HG02943 (cell line): ENCODE results near the gene DNAJB1.
"Not testable (repeated sequence)": the region's sequence is repeated elsewhere in the genome, so short reads cannot be mapped to it uniquely, and the experiment has no call there.

Experiments
- ATAC-seq: cut with Tn5 transposase; IDR thresholded peaks from one replicate; pipeline ENCODE4 v1.9.1; 2021; ENCODE audit warnings: mild to moderate bottlenecking, low read depth, moderate library complexity; ENCODE audit not compliant: unreplicated experiment

Gene DNAJB1

GRCh38 chr19:14525729-14526128, 7.5 kb upstream of the DNAJB1 start:
- ATAC-seq: no peak

- ATAC-seq: no peak
Observed at GRCh38 chr19:14520543-14520942, 2.3 kb upstream of the DNAJB1 start.

DNA sequence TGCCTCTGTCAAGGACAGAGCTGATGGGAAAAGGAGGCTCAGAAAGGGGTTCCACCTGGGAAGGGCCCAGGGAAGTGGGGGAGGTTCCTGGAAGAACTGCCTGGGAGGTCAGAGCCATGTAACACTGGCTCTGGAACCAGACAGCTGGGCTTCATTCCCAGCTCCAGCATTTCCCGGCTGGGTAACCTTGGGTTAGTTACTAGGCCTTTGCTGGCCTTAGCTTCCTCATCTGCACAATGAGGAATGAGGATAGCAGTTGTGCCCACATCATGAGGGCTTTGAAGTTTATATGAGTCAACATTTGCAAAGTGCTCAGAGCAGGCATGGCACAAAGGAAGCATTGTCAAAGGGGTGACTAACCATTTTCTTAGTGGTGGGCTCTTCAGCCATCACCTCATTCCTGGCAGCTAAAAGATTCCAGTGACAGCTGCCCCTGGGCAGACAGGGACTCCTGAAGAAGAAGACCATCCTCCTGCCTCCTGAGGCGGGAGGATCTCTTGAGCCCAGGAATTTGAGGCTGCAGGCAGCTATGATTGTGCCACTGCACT, 1.7 kb upstream of the DNAJB1 start:
- ATAC-seq: no peak

DNA sequence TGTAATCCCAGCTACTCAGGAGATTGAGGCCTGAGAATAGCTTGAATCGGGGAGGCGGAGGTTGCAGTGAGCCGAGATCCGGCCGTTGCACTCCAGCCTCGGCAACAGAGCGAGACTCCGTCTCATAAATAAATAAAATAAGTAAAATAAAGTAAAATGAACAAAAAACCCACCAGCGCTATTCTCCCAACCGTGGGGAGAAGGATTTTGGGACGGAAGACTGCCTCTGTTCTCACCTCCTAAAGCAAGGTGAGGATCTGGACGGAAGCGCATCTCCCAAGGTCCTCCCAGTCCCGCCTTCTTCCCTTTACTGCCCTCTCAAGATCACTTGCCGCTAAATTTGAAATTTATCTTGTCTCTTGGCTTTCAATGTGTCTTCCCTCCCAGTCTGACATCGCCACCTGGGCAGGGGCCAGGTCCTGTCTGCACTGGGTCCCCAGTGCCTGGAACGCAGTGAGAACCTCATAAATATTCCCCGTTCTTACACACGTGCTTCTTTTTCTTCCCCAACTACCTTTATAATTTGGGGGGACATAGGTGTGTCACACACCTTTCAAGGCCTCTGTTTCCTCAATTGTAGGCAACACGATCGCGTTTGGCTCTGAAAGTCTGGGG, 1.2 kb upstream of the DNAJB1 start:
- ATAC-seq: no peak

DNA sequence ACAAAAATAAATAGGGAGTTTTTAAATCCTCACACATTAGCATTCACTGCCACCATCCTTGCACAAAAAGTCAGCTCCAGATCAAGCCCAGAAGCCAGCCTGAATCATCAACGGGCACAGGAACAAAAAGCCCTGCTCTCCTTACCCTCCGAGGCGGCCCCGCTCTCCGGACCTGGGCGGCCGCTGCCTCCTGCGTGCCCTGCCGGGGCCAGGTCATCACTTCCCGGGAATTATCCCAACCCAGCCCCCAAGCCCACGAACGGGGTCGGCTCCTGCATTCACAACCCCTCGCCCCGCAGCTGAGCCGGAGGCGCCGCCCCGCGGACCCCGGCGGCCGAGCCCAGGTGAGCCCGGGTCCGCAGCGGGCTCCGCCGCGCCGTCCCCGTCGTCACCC, 754 bp downstream of the DNAJB1 start:
- ATAC-seq: no peak

GRCh38 chr19:14516746-14517438, 1.3 kb downstream of the DNAJB1 start:
- ATAC-seq: no peak

DNA sequence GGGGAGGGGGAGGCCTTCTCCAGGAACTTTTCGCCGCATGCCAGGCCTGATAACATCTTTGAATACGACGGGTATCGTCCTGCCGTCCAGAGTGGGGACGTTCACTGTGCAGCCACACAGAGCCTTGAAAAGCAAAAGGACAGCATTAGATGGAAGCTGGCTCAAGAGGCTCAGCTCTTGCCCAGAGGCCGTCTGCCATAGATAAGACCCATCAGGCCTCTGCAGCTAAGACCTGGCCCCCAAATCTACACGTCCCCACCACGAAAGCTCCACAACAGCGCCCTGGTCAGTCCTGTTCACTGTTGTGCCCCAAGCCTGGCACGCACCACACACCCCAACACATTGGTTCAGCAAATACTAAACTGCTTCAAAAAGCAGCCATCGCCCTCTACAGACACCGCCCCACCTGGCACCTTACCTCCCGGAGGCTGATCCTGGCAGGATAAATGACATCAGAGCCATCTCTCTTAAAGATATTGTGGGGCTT, 2.1 kb downstream of the DNAJB1 start:
- no peak for ATAC-seq

DNA sequence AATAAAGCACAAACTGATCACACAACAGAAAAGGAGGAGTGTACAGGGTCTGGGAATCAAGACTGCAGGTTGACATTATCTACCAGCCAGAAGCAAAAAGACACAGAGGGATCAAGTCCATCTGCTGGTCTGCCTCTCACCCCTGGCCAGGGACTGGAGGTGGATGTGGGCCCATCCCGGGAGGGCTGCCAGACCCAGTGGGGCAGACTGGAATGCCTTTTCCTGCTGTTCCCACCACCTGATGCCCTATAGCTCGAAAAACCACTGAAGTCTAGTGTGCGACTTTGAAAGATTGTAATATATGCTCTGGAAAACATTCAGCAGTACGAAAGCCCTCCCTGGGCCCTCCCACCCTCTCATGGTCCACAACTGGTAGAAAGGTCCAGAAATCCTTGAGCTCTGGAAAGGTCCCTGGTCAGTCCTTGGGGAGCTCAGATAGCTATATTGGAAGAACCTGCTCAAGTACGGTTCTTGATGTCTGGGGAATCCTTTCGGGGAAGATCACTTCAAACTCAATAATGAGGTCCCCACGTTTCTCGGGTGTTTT, 2.6 kb downstream of the DNAJB1 start:
- no peak for ATAC-seq

GRCh38 chr19:14514215-14514863, 3.9 kb downstream of the DNAJB1 start:
- no peak for ATAC-seq

GRCh38 chr19:14512406-14512961, 5.7 kb downstream of the DNAJB1 start:
- ATAC-seq: no peak

GRCh38 chr19:14511229-14511593, 7.0 kb downstream of the DNAJB1 start:
- ATAC-seq: no peak

DNA sequence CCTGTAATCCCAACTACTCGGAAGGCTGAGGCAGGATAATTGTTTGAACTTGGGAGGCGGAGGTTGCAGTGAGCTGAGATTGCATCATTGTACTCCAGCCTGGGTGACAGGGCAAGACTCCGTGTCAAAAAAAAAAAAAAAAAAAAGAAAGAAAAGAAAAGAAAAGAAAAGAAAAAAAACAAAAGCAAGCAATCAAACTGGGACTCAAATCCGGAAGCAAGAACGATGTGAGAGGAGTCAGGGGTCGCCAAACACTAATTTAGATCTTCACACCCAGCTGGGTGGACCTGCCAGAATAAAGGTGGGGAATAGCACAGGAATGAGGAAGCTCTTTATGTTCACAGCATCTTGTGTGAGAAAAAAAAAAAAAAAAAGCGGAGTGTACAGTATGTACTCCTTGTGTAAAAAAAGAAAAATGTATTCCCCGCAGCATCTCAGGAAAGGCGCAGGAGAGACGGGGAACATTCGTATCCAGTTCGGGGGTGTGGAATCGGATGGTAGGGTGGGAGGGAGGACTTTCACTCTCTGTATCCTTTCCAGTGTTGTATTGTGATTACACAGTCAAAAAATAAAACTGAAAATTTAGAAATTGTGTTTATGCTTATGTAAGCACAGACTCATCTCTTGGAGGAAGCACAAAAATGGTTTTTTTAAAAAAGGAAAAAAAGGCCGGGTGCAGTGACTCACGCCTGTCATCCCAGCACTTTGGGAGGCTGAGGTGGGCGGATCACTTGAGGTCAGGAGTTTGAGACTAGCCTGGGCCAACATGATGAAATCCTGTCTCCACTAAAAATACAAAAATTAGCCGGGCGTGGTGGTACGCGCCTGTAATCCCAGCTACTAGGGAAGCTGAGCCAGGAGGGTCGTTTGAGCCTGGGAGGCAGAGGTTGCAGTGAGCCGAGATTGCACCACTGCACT, 7.6 kb downstream of the DNAJB1 start:
- no peak for ATAC-seq

DNA sequence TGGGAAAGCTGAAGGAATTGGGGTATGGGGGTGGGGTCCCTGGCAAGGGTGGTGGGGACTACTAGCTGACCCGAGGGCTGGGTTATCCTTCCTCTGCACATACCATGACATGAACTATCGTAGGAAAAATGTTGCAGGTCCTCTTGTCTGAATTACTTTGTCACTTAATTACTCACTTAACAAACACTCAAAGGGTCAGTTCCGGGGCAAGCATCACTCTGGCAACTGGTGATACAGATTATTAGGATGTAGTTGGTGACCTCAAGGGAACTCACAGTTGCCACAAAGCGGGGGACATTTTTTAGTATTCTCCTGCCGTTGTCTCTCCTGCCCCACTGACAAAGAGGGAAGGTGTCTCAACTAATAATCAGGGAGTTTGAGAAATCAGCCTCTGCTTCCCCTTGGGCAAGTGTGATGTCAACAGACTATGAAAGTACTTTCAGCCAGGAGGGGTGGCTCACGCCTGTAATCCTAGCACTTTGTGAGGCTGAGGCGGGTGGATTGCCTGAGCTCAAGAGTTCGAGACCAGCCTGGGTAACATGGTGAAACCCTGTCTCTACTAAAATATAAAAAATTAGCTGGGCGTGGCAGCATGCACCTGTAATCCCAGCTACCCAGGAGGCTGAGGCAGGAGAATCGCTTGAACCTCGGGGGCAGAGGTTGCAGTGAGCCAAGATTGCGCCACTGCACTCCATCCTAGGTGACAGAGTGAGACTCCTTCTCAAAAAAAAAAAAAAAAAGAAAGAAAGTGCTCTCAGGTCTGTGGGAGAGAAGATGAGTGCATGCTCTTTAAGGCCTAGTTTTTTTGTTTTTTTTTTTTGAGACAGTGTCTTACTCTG, 10.3 kb downstream of the DNAJB1 start:
- no peak for ATAC-seq

DNA sequence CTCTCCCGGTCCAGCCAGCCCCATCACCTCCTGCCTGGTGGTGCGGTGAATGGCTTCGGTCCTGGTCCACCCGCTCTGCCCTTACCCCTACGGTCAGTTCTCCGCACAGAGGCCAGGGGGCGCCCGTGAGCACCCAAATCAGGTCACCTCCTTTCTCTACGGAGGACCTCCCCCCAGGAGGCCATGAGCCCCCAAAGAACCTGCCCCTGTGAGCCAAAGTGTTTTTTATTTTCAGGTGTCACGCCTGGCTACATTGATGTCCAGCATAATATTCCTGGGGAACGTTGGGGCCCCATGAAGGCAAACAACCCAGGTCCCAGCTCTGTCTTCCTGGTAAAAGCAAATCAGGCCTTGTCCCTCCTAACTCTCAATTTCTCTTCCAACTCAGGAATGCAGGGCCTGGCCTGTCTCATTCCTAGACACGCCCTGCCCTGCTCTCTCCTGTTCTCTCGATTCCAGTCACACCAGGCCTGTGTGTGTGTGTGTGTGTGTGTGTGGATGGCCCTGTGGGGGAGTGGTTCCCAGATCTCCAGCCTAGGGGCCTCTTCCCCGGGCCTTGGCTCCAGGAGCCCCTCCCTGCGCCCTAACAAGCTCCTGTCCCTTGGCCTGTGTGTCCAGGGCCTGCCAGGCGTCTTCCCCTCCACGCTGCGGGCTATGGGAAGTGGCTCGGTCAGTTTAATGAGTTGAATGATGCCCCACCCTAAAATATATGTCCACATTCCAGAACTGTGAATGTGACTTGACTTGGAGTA, 12.5 kb downstream of the DNAJB1 start:
- ATAC-seq: no peak

DNA sequence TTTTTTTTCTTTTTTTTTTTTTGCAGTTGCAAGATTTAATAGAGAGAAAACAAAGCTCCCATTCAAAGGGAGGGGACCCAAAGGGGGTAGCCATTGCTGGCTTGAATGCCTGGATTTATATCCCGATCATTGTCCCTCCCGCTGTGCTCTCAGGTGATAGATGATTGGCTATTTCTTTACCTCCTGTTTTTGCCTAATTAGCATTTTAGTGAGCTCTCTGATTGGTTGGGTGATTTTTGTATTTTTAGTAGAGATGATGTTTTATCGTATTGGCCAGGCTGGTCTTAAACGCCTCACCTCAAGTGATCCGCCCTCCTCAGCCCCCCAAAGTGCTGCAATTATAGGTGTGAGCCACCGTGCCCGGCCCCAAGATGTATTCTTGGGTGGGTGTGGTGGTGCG, 13.6 kb downstream of the DNAJB1 start:
- not testable (repeated sequence) for ATAC-seq

GRCh38 chr19:14503285-14503684, 14.9 kb downstream of the DNAJB1 start:
- ATAC-seq: no peak

DNA sequence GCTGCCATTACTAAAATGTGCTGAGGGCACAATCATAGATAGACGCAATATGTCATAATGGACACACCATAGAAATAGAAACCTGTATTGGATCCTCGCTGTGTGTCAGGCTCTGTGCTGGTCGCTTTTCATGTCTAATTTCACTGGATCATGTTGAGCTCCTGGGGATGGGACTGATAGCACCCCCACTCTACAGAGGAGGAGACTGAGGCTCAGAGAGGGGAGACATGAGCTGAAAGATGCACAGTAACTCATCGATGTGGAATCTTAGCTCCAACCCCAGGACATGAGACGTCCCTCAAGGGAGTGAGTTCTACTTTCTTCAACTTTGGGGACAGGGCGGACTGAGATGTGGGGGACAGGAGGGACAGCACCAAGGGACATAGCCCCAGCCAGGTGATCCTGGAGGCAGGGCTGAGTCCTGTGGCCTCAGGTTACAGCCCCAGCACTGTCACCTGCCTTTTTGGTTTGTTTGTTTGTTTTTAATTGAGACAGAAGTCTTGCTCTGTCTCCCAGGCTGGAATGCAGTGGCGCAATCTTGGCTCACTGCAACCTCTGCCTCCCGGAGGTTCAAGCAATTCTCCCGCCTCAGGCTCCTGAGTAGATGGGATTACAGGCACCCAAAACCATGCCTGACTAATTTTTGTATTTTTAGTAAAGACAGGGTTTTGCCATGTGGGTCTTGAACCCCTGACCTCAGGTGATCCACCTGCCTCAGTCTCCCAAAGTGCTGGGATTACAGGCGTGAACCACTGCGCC, 15.7 kb downstream of the DNAJB1 start:
- no peak for ATAC-seq
